ENCODE results near the gene TSHZ2.

The TSHZ2 gene

DNA sequence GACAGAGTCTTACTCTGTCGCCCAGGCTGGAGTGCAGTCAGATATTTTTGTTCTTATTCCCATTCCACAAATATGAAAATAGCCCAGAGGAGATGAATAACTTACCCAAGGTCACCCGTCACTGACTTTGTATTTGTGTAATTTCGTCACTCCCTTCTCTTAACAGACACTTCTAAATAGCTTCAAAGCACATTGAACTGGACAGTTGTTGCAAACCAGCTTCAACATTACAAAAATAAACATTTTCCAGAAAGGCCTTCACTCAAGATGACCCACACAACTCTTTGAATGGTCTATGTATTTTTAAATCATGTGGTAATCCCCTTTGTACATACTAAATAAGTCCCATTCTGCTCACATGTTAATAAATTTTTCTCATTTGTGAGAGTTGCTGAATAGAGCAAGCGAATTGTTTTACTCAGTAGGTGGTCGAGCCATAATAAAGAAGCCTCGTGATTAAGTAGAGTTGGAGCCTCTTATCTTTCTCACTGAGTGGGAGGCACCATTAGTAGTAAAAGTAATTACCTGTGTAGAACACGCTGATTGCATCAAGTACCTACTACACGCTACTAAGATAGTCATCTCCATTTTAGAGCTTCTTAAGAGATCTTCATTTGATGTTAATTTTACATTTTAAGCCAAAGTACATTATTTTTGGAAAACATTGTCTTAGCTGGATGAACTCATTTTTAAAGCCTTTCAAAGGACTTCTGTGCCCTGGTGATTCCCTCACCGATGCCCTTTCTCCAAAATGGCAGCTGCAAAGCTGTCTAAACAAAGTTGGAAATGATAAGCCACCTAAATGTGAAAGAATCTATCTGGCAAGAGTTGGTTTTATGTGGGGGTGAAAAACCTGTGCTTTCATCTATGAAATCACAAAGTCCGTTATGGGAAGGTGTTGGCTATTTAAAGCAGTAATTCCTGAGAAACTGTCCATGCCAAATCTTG is 110.0 kb downstream of the TSHZ2 start:
- Histone ChIP-seq H3K9ac (ENCODE audit: low read length) (no peak overlapping the region), H3K4me3 (ENCODE audit: low read length) (no peak overlapping the region), H3K27ac (ENCODE audit: low read length) (no peak overlapping the region), H3K36me3 (replicated peaks; ENCODE audit: low read depth, low read length) (no peaks in the 10 kb centered on the region), H3K27me3 (ENCODE audit: low read depth, low read length) (no peaks in the 10 kb centered on the region), H2AFZ (ENCODE audit: low read depth, low read length) (no peak overlapping the region), H3K9me3 (ENCODE audit: insufficient read depth, low read length) (no peaks in the 10 kb centered on the region), H3K79me2 (ENCODE audit: low read length) (no peaks in the 10 kb centered on the region), H3K4me2 (ENCODE audit: low read length) (no peak overlapping the region), H3K4me1 (ENCODE audit: low read length) (peaks cover 18% of the 10 kb centered on the region), H4K20me1 (ENCODE audit: insufficient read depth, low read length) (no peaks in the 10 kb centered on the region)
- no peak for TF ChIP-seq EZH2phosphoT487 (IDR thresholded peaks at IDR 0.05; ENCODE audit: low read depth)
- TF ChIP-seq, protein P1, sequence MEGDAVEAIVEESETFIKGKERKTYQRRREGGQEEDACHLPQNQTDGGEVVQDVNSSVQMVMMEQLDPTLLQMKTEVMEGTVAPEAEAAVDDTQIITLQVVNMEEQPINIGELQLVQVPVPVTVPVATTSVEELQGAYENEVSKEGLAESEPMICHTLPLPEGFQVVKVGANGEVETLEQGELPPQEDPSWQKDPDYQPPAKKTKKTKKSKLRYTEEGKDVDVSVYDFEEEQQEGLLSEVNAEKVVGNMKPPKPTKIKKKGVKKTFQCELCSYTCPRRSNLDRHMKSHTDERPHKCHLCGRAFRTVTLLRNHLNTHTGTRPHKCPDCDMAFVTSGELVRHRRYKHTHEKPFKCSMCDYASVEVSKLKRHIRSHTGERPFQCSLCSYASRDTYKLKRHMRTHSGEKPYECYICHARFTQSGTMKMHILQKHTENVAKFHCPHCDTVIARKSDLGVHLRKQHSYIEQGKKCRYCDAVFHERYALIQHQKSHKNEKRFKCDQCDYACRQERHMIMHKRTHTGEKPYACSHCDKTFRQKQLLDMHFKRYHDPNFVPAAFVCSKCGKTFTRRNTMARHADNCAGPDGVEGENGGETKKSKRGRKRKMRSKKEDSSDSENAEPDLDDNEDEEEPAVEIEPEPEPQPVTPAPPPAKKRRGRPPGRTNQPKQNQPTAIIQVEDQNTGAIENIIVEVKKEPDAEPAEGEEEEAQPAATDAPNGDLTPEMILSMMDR (IDR thresholded peaks at IDR 0.05; ENCODE audit: low read depth, low read length), result no peak

DNA sequence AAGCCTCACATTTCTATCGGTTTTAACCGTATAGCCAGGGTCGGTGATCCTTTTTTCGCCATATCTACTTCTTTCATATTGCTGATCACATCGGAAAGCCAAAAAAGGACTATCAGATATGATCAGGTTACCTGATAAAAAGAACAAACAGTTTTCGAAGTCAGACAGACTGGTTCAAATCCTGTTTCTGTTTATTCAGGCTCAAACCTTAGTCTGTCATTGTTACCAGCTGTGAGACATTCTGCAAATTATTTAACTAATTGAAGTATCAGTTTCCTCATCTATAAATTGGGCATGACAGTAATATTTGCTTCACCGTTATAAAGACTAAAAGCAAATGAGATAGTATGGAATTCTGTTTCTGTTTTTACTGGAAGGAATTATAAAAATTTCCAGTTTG is 111.3 kb downstream of the TSHZ2 start:
- no peak overlapping the region for H3K27ac ChIP-seq (ENCODE audit: low read length)
- H3K36me3 ChIP-seq (replicated peaks; ENCODE audit: low read depth, low read length), result no peaks in the 10 kb centered on the region
- no peak overlapping the region for H3K4me3 ChIP-seq (ENCODE audit: low read length)
- no peaks in the 10 kb centered on the region for H3K9me3 ChIP-seq (ENCODE audit: insufficient read depth, low read length)
- H3K4me1 ChIP-seq (ENCODE audit: low read length), result peaks cover 19% of the 10 kb centered on the region
- H2AFZ ChIP-seq (ENCODE audit: low read depth, low read length), result no peak overlapping the region
- no peak for TF ChIP-seq EZH2phosphoT487 (IDR thresholded peaks at IDR 0.05; ENCODE audit: low read depth)
- TF ChIP-seq, protein P1 (IDR thresholded peaks at IDR 0.05; ENCODE audit: low read depth, low read length), result no peak
- no peaks in the 10 kb centered on the region for H3K79me2 ChIP-seq (ENCODE audit: low read length)
- no peak overlapping the region for H3K4me2 ChIP-seq (ENCODE audit: low read length)
- no peak overlapping the region for H3K9ac ChIP-seq (ENCODE audit: low read length)
- H3K27me3 ChIP-seq (ENCODE audit: low read depth, low read length), result no peaks in the 10 kb centered on the region
- no peaks in the 10 kb centered on the region for H4K20me1 ChIP-seq (ENCODE audit: insufficient read depth, low read length)

DNA sequence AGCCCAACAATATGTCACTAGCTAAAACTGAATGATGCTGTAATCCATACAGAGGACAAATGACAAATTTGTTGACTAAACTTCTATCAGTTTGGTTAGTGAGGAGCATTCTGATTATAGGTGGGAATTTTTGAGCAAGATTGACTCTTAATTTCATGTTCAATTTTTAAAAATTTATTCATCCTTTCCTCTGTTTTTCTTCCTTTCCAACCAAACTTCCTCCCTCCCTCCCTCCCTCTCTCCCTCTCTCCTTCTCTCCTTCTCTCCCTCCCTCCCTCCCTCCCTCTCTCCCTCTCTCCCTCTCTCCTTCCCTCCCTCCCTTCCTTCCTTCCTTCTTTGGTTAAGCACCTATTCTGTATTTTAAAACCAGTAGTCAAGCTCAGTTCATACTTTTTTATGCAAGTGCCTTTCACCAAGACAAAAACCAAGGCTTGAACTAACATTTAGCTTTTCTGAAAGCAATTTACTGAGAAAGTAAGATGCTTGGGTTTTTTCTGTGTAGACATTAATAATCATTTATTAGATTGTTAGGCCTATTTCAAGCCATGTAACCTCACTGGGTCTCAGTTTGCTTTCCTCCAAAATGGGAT is 112.3 kb downstream of the TSHZ2 start:
- Histone ChIP-seq H3K36me3 (replicated peaks; ENCODE audit: low read depth, low read length) (no peaks in the 10 kb centered on the region), H3K4me3 (ENCODE audit: low read length) (no peak overlapping the region), H3K4me1 (ENCODE audit: low read length) (peaks cover 19% of the 10 kb centered on the region), H3K27me3 (ENCODE audit: low read depth, low read length) (no peaks in the 10 kb centered on the region), H3K79me2 (ENCODE audit: low read length) (no peaks in the 10 kb centered on the region), H3K4me2 (ENCODE audit: low read length) (no peak overlapping the region), H3K27ac (ENCODE audit: low read length) (no peak overlapping the region), H3K9ac (ENCODE audit: low read length) (no peak overlapping the region), H4K20me1 (ENCODE audit: insufficient read depth, low read length) (no peaks in the 10 kb centered on the region), H2AFZ (ENCODE audit: low read depth, low read length) (no peak overlapping the region), H3K9me3 (ENCODE audit: insufficient read depth, low read length) (no peaks in the 10 kb centered on the region)
- TF ChIP-seq, protein P1 (IDR thresholded peaks at IDR 0.05; ENCODE audit: low read depth, low read length), result no peak
- TF ChIP-seq EZH2phosphoT487 (IDR thresholded peaks at IDR 0.05; ENCODE audit: low read depth), result no peak

DNA sequence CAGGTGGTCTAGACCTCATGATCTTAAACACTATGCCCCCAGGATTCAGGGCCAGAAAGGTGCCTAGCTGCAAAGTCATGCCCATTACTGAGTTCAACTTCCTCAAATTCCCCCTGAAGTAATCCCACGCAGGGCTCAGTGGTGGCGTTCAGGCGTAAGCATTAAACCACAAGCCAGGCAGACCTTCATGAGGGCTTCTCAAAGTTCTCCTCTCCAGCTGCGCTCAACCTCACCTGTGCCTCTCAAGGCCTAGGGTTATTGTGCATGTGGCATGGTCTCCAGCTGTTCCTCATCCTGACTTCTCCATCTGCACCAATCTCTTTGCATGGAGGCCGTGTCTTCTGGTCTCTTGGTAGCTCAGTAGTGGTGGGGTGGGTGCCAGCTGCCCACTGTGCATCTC is 113.6 kb downstream of the TSHZ2 start:
- Histone ChIP-seq H3K9ac (ENCODE audit: low read length) (no peak overlapping the region), H3K4me3 (ENCODE audit: low read length) (no peak overlapping the region), H4K20me1 (ENCODE audit: insufficient read depth, low read length) (no peaks in the 10 kb centered on the region), H2AFZ (ENCODE audit: low read depth, low read length) (no peak overlapping the region), H3K4me2 (ENCODE audit: low read length) (peak overlapping the region; percentile 14), H3K36me3 (replicated peaks; ENCODE audit: low read depth, low read length) (no peaks in the 10 kb centered on the region), H3K79me2 (ENCODE audit: low read length) (no peaks in the 10 kb centered on the region), H3K27ac (ENCODE audit: low read length) (no peak overlapping the region), H3K4me1 (ENCODE audit: low read length) (peaks cover 19% of the 10 kb centered on the region), H3K9me3 (ENCODE audit: insufficient read depth, low read length) (no peaks in the 10 kb centered on the region), H3K27me3 (ENCODE audit: low read depth, low read length) (no peaks in the 10 kb centered on the region)
- TF ChIP-seq, protein P1 (IDR thresholded peaks at IDR 0.05; ENCODE audit: low read depth, low read length), result no peak
- TF ChIP-seq EZH2phosphoT487 (IDR thresholded peaks at IDR 0.05; ENCODE audit: low read depth), result no peak
